ENCODE data around the gene RNF123.
"Not testable (repeated sequence)": the region's sequence is repeated elsewhere in the genome, so short reads cannot be mapped to it uniquely, and the experiment has no call there.

RNF123 gene

GRCh38 chr3:49694409-49695070 is 5.2 kb downstream of the RNF123 start:
- H3K4me3 Mint-ChIP-seq; H3K27ac Mint-ChIP-seq; H3K36me3 Mint-ChIP-seq; DNase-seq (ENCODE audit: low spot score in 2 of 2); H3K27me3 Mint-ChIP-seq; H3K9me3 Mint-ChIP-seq; ATAC-seq (ENCODE audit: low read depth): not testable (repeated sequence)
- peaks cover 12% of the 10 kb centered on the region for H3K4me1 Mint-ChIP-seq

- H3K36me3 Mint-ChIP-seq; H3K27ac Mint-ChIP-seq; H3K27me3 Mint-ChIP-seq; H3K9me3 Mint-ChIP-seq; H3K4me1 Mint-ChIP-seq; DNase-seq (ENCODE audit: low spot score in 2 of 2); ATAC-seq (ENCODE audit: low read depth); H3K4me3 Mint-ChIP-seq: not testable (repeated sequence)
Observed at GRCh38 chr3:49695350-49696015, 6.1 kb downstream of the RNF123 start.

GRCh38 chr3:49699281-49699979 is 10.1 kb downstream of the RNF123 start:
- H3K9me3 Mint-ChIP-seq, result no peaks in the 10 kb centered on the region
- H3K36me3 Mint-ChIP-seq, result peaks cover 9% of the 10 kb centered on the region
- no peak overlapping the region for H3K27ac Mint-ChIP-seq
- no peaks in the 10 kb centered on the region for H3K27me3 Mint-ChIP-seq
- H3K4me1 Mint-ChIP-seq, result peaks cover 3% of the 10 kb centered on the region
- ATAC-seq (ENCODE audit: low read depth) (no peak), DNase-seq (ENCODE audit: low spot score in 2 of 2) (no peak)
- no peak overlapping the region for H3K4me3 Mint-ChIP-seq

GRCh38 chr3:49700014-49700413 is 10.7 kb downstream of the RNF123 start:
- no peak for ATAC-seq (ENCODE audit: low read depth)
- Mint-ChIP-seq H3K4me1 (peaks cover 3% of the 10 kb centered on the region), H3K36me3 (peaks cover 9% of the 10 kb centered on the region), H3K27me3 (no peaks in the 10 kb centered on the region), H3K27ac (no peak overlapping the region), H3K4me3 (no peak overlapping the region), H3K9me3 (no peaks in the 10 kb centered on the region)
- DNase-seq (ENCODE audit: low spot score in 2 of 2), result no peak

- Mint-ChIP-seq H3K9me3 (no peaks in the 10 kb centered on the region), H3K36me3 (peaks cover 9% of the 10 kb centered on the region), H3K27me3 (no peaks in the 10 kb centered on the region), H3K4me1 (peaks cover 3% of the 10 kb centered on the region), H3K4me3 (no peak overlapping the region), H3K27ac (no peak overlapping the region)
- ATAC-seq (ENCODE audit: low read depth) (no peak), DNase-seq (ENCODE audit: low spot score in 2 of 2) (no peak)
Observed at GRCh38 chr3:49700453-49701128, 11.2 kb downstream of the RNF123 start.

- H3K4me1 Mint-ChIP-seq, result peaks cover 3% of the 10 kb centered on the region
- H3K4me3 Mint-ChIP-seq, result no peak overlapping the region
- H3K27me3 Mint-ChIP-seq, result no peaks in the 10 kb centered on the region
- H3K36me3 Mint-ChIP-seq, result peaks cover 9% of the 10 kb centered on the region
- ATAC-seq (ENCODE audit: low read depth) (no peak), DNase-seq (ENCODE audit: low spot score in 2 of 2) (no peak)
- H3K9me3 Mint-ChIP-seq, result no peaks in the 10 kb centered on the region
- H3K27ac Mint-ChIP-seq, result no peak overlapping the region
Observed at GRCh38 chr3:49701388-49702077, 12.2 kb downstream of the RNF123 start.

- H3K27me3 Mint-ChIP-seq, result no peaks in the 10 kb centered on the region
- H3K9me3 Mint-ChIP-seq, result no peaks in the 10 kb centered on the region
- ATAC-seq (ENCODE audit: low read depth) (no peak), DNase-seq (ENCODE audit: low spot score in 2 of 2) (no peak)
- no peak overlapping the region for H3K4me3 Mint-ChIP-seq
- peaks cover 8% of the 10 kb centered on the region for H3K36me3 Mint-ChIP-seq
- H3K27ac Mint-ChIP-seq, result no peak overlapping the region
- H3K4me1 Mint-ChIP-seq, result peaks cover 7% of the 10 kb centered on the region
Observed at GRCh38 chr3:49702672-49703071, 13.3 kb downstream of the RNF123 start.

- Mint-ChIP-seq H3K27me3 (no peaks in the 10 kb centered on the region), H3K36me3 (peaks cover 9% of the 10 kb centered on the region), H3K4me3 (no peak overlapping the region), H3K4me1 (peaks cover 9% of the 10 kb centered on the region), H3K27ac (peak overlapping the region; percentile 67), H3K9me3 (no peaks in the 10 kb centered on the region)
- DNase-seq (ENCODE audit: low spot score in 2 of 2), result peak; percentile 66 to 68
- peak; percentile 100 for ATAC-seq (ENCODE audit: low read depth)
Observed at GRCh38 chr3:49703443-49703927, 14.1 kb downstream of the RNF123 start.

- ATAC-seq (ENCODE audit: low read depth) (no peak), DNase-seq (ENCODE audit: low spot score in 2 of 2) (no peak)
- H3K4me3 Mint-ChIP-seq, result no peak overlapping the region
- H3K4me1 Mint-ChIP-seq, result peaks cover 9% of the 10 kb centered on the region
- peaks cover 10% of the 10 kb centered on the region for H3K36me3 Mint-ChIP-seq
- no peaks in the 10 kb centered on the region for H3K9me3 Mint-ChIP-seq
- no peaks in the 10 kb centered on the region for H3K27me3 Mint-ChIP-seq
- peak overlapping the region; percentile 67 for H3K27ac Mint-ChIP-seq
Observed at GRCh38 chr3:49703956-49704355, 14.6 kb downstream of the RNF123 start.

GRCh38 chr3:49704629-49705028 is 15.3 kb downstream of the RNF123 start:
- H3K36me3 Mint-ChIP-seq, result peaks cover 10% of the 10 kb centered on the region
- H3K4me1 Mint-ChIP-seq, result peaks cover 9% of the 10 kb centered on the region

GRCh38 chr3:49705390-49705960 is 16.1 kb downstream of the RNF123 start:
- Mint-ChIP-seq H3K4me1 (peaks cover 9% of the 10 kb centered on the region), H3K9me3 (no peaks in the 10 kb centered on the region), H3K27ac (no peak overlapping the region), H3K4me3 (no peak overlapping the region), H3K36me3 (peaks cover 10% of the 10 kb centered on the region), H3K27me3 (no peaks in the 10 kb centered on the region)
- ATAC-seq (ENCODE audit: low read depth) (no peak), DNase-seq (ENCODE audit: low spot score in 2 of 2) (no peak)

More at GRCh38 chr3:49704629-49705028, 15.3 kb downstream of the RNF123 start:
- DNase-seq (ENCODE audit: low spot score in 2 of 2), result no peak
- ATAC-seq (ENCODE audit: low read depth), result no peak
- H3K27me3 Mint-ChIP-seq, result no peaks in the 10 kb centered on the region
- H3K4me3 Mint-ChIP-seq, result no peak overlapping the region
- H3K9me3 Mint-ChIP-seq, result no peaks in the 10 kb centered on the region
- no peak overlapping the region for H3K27ac Mint-ChIP-seq

- Mint-ChIP-seq H3K4me3 (no peak overlapping the region), H3K27ac (no peak overlapping the region)
- no peak for ATAC-seq (ENCODE audit: low read depth)
Observed at GRCh38 chr3:49706456-49707112, 17.2 kb downstream of the RNF123 start.

GRCh38 chr3:49707113-49707480 is 17.7 kb downstream of the RNF123 start:
- no peak for ATAC-seq (ENCODE audit: low read depth)
- no peak for DNase-seq (ENCODE audit: low spot score in 2 of 2)
- no peaks in the 10 kb centered on the region for H3K9me3 Mint-ChIP-seq
- no peaks in the 10 kb centered on the region for H3K27me3 Mint-ChIP-seq
- no peak overlapping the region for H3K27ac Mint-ChIP-seq
- peaks cover 12% of the 10 kb centered on the region for H3K36me3 Mint-ChIP-seq
- H3K4me1 Mint-ChIP-seq, result peaks cover 9% of the 10 kb centered on the region
- no peak overlapping the region for H3K4me3 Mint-ChIP-seq

More at GRCh38 chr3:49706456-49707112, 17.2 kb downstream of the RNF123 start:
- no peaks in the 10 kb centered on the region for H3K9me3 Mint-ChIP-seq
- peaks cover 12% of the 10 kb centered on the region for H3K36me3 Mint-ChIP-seq
- peaks cover 9% of the 10 kb centered on the region for H3K4me1 Mint-ChIP-seq
- no peak for DNase-seq (ENCODE audit: low spot score in 2 of 2)
- H3K27me3 Mint-ChIP-seq, result no peaks in the 10 kb centered on the region

Measured in memory B cell (primary cell).